Muscle layer of colon (tissue), 2 donors: ENCODE data around the gene CACNB2.

ENCODE experiments used
- H3K27ac ChIP-seq: one replicate; pipeline ENCODE4 v1.7.0; 2013; ENCODE audit warnings: low read depth, mild to moderate bottlenecking, low read length, moderate library complexity
- H3K27me3 ChIP-seq, 2 donors: one replicate each; pipeline ENCODE4 v1.7.0; 2013; ENCODE audit warnings: low read length in 2 of 2, mild to moderate bottlenecking in 2 of 2; ENCODE audit not compliant: insufficient read depth in 2 of 2, control insufficient read depth in 1 of 2
- H3K36me3 ChIP-seq: one replicate; pipeline ENCODE4 v1.7.0; 2013; ENCODE audit warnings: mild to moderate bottlenecking, low read length; ENCODE audit not compliant: insufficient read depth
- H3K4me1 ChIP-seq: one replicate; pipeline ENCODE4 v1.7.0; 2013; ENCODE audit warnings: mild to moderate bottlenecking, low read length; ENCODE audit not compliant: insufficient read depth
- H3K4me3 ChIP-seq, 2 donors: one replicate each; pipeline ENCODE4 v1.7.0; 2013; ENCODE audit warnings: low read length in 2 of 2, low read depth in 1 of 2, mild to moderate bottlenecking in 1 of 2, moderate library complexity in 1 of 2
- H3K9ac ChIP-seq: one replicate; pipeline ENCODE4 v1.7.0; 2013; ENCODE audit warnings: low read length
- H3K9me3 ChIP-seq: one replicate; pipeline ENCODE4 v1.7.0; 2013; ENCODE audit warnings: mild to moderate bottlenecking, low read length
- donor health status: abdominal sarcoma.
- donor health status: Adenocarcinoma of cecum.

The CACNB2 gene

DNA sequence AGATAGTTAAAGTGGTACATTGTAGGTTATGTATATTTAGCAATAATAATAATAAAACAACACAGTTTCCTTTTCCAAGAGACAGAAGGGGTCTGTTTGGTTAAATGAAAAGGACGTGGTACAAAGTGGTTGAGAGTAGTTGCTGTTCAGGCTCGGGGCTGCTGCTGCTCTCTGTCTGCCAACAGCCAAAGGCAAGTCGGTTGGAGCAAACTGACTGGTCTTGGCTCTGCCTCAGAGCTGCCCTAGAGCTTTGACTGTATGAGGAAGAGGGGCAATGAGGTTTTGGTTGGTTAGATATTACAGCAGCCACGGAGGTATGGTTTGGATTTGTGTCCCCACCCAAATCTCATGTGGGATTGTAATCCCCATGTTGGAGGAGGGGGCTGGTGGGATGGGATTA lies 95.3 kb downstream of the CACNB2 start:
- Histone ChIP-seq H3K36me3 (no peaks in the 10 kb centered on the region), H3K4me3 (no peak overlapping the region), H3K4me1 (peaks cover 10% of the 10 kb centered on the region), H3K27ac (no peak overlapping the region), H3K9me3 (no peaks in the 10 kb centered on the region), H3K27me3 (no peaks in the 10 kb centered on the region), H3K9ac (no peak overlapping the region)

DNA sequence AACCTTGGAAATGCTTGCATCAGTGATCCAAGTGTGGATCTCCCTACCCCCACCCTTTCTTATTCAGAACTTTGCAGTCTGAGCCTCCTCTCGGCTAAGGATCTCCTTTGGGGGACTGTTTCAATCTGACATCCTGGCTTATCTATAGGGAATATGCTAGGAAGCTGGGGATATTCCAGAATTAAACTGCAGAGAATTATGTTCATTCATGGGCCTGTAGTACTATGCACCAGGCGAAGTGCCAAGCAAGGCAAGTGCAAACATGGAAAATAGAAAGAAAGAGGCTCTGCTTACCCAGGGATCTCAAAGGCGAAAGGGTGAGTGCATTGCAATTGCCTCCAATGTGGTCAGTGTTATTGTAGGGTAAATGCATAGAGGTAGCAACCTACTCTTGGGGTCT lies 96.5 kb downstream of the CACNB2 start:
- Histone ChIP-seq H3K9me3 (no peaks in the 10 kb centered on the region), H3K4me1 (peaks cover 10% of the 10 kb centered on the region), H3K27me3 (no peaks in the 10 kb centered on the region), H3K36me3 (no peaks in the 10 kb centered on the region), H3K9ac (no peak overlapping the region), H3K27ac (no peak overlapping the region), H3K4me3 (no peak overlapping the region)

DNA sequence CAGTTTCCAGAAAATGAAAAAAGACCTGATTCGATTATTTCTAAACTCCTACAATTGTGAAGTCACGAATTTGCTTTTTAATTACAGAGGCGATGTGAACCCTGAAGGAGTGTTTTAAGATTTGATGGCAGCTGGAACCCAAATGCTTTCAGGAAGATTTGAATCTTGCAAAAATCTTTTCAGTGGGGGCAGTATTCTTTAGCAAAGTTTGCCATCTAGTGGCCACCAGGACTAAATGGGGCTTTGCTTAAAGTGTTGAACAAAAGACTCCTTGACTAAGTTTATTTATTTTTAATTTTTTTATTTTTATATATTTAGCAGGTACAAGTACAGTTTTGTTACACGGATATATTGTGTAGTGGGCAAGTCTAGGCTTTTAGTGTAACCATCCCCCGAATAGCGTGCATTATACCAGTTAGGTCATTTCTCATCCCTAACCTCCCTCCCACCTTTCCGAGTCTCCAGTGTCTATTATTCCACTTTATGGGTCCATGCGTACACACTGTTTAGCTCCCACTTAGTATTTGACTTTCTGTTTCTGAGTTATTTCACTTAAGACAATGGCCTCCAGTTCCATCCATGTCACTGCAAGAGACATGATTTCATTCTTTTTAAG lies 98.8 kb downstream of the CACNB2 start:
- Histone ChIP-seq H3K27ac (no peak overlapping the region), H3K36me3 (no peaks in the 10 kb centered on the region)

DNA sequence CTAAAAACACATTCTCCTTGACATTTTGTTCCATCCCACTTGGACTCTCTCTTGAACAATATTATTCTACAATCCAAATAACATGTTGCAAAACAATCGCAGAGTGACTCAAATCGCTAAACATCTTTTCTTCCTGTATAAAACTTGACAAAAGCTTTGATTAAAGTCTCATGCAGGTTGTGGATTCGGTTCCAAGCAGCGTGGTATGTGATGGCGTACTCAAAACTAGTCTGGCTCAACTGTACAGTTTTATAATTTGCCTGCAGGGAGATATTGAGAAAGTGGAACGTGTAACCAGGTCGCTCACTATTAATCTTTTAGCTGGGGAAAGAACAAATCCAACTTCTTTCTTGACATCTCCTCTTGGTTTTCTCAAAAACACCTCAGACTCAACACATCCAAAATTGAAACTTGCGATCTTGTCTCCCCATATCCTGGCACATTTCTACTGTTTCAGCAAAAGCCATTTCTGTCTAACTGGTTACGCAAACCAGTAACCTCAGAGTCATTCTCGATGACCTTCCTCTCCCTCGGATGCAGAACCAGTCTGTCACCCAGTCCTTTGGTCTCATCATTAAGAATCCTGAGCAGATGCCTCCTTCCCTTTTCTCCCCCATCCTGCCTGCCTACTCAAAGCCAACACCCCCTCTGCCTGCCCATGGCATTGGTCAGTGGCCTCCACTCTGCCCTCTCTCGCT lies 100.1 kb downstream of the CACNB2 start:
- Histone ChIP-seq H3K36me3 (no peaks in the 10 kb centered on the region), H3K27ac (no peak overlapping the region), H3K4me1 (peaks cover 10% of the 10 kb centered on the region), H3K27me3 (no peaks in the 10 kb centered on the region), H3K9ac (no peak overlapping the region), H3K9me3 (no peaks in the 10 kb centered on the region), H3K4me3 (no peak overlapping the region)

More for the DNA sequence above, 98.8 kb downstream of the CACNB2 start:
- Histone ChIP-seq H3K4me1 (peaks cover 10% of the 10 kb centered on the region), H3K9ac (no peak overlapping the region), H3K9me3 (no peaks in the 10 kb centered on the region), H3K4me3 (no peak overlapping the region), H3K27me3 (no peaks in the 10 kb centered on the region)

DNA sequence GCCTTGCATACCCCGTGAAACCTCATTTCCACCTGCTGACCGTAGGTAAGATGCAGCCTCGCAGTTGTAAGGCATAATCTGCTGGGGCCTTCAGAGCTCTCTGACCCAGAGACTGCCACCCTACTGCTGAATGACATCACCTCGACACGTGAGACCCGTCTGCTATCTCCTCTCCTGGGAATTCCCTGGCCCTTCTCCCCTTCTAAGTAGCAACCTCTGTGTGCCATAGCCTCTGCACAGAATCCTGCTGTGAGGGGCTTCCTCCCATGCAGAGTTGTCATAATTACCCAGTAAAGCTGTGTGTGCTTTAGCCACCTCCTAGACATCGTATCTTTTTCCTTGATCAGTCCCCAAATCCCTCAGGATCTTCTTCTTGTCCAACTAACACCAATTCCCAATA lies 106.7 kb downstream of the CACNB2 start:
- no peaks in the 10 kb centered on the region for H3K9me3 ChIP-seq
- peaks cover 1% of the 10 kb centered on the region for H3K4me1 ChIP-seq
- H3K27ac ChIP-seq, result no peak overlapping the region
- H3K4me3 ChIP-seq, result no peak overlapping the region
- no peaks in the 10 kb centered on the region for H3K27me3 ChIP-seq
- H3K36me3 ChIP-seq, result no peaks in the 10 kb centered on the region
- no peak overlapping the region for H3K9ac ChIP-seq

DNA sequence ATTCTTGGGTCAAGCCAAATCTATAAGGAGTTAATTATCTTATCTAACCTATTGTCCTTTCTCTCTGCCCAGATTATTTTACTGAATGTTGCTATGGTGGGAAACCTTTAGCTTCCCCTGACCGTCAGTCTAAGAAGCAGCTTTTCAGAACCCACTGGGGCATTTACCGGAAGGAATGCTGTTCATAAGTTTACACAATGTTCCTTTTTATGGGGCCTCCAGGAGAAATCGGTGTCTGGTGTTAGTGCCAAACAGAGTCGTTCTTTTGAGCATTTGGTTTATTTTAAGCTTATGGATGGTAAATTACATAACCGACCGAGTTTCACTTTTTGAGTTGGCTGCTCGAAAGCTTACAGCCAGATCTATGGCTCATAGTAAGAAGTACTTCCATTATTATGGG lies 111.9 kb downstream of the CACNB2 start:
- H3K4me1 ChIP-seq, result peaks cover 5% of the 10 kb centered on the region
- no peak overlapping the region for H3K4me3 ChIP-seq
- H3K36me3 ChIP-seq, result no peaks in the 10 kb centered on the region
- no peaks in the 10 kb centered on the region for H3K9me3 ChIP-seq
- no peaks in the 10 kb centered on the region for H3K27me3 ChIP-seq
- no peak overlapping the region for H3K9ac ChIP-seq
- no peak overlapping the region for H3K27ac ChIP-seq

DNA sequence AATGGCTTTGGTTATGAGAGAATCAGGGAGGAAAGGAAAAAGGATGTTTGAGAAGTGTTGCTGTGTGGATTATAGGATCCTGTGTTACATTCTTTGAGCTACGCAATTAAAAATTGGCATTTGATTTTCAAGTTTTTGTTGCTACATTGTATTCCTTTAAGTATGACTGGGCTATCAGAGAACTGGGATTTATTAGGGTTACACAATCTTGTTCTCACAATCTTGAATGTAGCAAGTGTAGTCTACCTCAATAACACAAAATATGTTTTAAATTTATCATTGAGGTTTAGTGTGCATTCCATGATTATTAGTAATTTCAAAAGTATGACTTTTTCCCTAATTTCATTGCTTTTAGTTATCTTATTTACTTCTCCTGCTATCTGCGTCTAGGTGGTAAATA lies 113.9 kb downstream of the CACNB2 start:
- H3K4me1 ChIP-seq, result peaks cover 5% of the 10 kb centered on the region
- H3K27ac ChIP-seq, result no peak overlapping the region
- H3K36me3 ChIP-seq, result no peaks in the 10 kb centered on the region
- H3K9ac ChIP-seq, result no peak overlapping the region
- H3K27me3 ChIP-seq, result no peaks in the 10 kb centered on the region
- no peaks in the 10 kb centered on the region for H3K9me3 ChIP-seq
- no peak overlapping the region for H3K4me3 ChIP-seq

DNA sequence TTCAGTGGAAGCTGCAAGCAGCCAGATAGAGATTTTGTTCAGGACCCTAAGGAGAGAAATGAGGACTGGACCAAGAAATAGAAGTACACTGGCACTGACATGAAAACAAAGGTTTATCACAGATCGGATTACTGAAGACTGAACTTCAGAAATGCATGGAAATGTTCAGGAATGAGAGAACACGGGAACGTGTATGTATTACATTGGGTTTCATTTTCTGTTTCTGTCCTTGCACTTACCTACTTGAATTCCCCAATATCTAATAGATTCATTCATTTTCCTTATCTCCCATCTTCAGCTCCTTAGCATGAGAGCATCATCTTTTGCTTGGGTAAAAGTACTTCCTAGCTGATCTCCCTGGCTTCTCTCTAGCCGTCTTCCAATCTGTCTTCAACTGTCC lies 114.5 kb downstream of the CACNB2 start:
- Histone ChIP-seq H3K9me3 (no peaks in the 10 kb centered on the region), H3K4me1 (peaks cover 5% of the 10 kb centered on the region), H3K27ac (no peak overlapping the region), H3K36me3 (no peaks in the 10 kb centered on the region), H3K9ac (no peak overlapping the region), H3K4me3 (no peak overlapping the region), H3K27me3 (no peaks in the 10 kb centered on the region)

DNA sequence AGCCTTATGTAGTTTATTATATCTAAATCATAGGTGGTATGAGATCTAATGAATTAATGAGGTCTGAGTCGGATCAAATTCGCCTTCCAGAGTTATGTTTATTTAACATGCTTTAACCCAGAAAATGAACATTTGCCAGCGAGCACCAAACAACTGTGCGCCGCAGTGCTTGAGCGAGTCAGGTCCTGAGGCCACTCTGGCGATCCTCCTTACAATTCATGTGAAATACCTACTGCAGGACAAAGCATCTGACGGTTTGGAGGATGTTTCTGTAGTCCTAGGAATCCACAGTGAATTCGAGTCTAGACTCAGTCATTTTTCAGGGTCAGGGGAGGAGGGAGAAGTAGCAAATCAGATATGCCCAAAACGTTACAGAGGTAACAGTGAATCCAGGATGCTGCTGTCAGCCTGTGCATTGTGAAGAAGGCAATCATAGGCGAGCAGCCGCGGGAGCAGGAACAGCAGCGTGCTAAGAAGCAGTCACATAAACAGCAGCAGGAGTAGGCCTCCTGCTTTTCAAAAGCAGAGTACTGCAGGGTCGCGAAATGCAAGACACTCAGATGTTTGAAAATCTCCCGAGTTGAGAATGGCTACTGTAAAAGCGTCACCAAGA lies 120.2 kb downstream of the CACNB2 start:
- H3K36me3 ChIP-seq, result no peaks in the 10 kb centered on the region
- H3K4me1 ChIP-seq, result peaks cover 13% of the 10 kb centered on the region
- H3K4me3 ChIP-seq, result no peak overlapping the region

DNA sequence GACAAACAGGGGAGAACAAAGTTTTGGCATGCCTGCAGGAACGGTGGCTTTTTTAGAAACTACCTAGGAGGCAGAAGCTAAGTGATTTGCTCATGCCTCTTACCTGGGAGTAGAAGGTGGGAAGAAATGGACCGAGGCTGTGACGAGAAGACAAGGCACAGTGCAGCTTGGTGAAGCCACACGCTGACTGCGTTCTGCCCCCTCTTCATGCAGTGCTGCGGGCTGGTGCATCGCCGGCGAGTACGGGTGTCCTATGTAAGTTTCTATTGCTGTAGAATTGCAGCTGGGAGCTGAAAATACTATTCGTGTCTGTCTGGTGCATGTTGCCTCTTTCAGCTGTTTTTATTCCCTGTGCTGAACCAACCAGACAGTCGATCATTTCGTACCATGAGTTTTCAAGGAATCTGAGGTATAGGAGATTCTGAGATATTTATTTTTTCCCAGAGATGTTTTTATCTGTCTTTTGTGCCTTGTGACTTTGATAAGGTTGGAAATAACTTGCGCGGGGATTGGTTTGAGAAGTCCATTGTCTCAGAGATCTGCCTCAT lies 120.9 kb downstream of the CACNB2 start:
- no peaks in the 10 kb centered on the region for H3K36me3 ChIP-seq
- peaks cover 13% of the 10 kb centered on the region for H3K4me1 ChIP-seq
- H3K9me3 ChIP-seq, result no peaks in the 10 kb centered on the region
- H3K9ac ChIP-seq, result no peak overlapping the region
- H3K27ac ChIP-seq, result no peak overlapping the region
- H3K4me3 ChIP-seq, result no peak overlapping the region
- H3K27me3 ChIP-seq, result no peaks in the 10 kb centered on the region

More for the DNA sequence above, 120.2 kb downstream of the CACNB2 start:
- no peaks in the 10 kb centered on the region for H3K27me3 ChIP-seq
- no peaks in the 10 kb centered on the region for H3K9me3 ChIP-seq
- H3K27ac ChIP-seq, result no peak overlapping the region
- no peak overlapping the region for H3K9ac ChIP-seq

DNA sequence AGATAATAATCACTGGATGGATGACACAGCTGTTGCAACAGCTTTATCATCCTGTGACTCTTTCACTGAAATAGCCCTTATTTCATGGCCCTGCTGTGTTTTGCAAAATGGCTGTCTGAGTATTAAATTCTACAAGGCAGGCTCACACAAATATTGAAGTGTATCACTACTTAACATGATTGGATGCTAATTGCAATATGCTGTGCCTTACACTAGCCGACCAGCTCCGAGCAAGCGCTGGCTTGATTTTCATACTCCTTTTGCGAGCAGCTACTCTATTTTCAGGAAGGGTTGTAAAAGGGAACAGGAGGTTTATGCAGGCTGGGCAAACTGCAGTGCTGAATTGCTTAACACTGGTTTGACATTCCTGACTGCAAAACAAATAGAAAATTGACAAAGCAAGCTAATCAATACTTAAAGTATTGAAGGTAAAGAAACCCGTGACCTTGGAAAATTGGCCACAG lies 121.6 kb downstream of the CACNB2 start:
- Histone ChIP-seq H3K4me1 (peaks cover 13% of the 10 kb centered on the region), H3K9ac (no peak overlapping the region), H3K27ac (no peak overlapping the region)

More for the DNA sequence above, 121.6 kb downstream of the CACNB2 start:
- no peaks in the 10 kb centered on the region for H3K27me3 ChIP-seq
- H3K36me3 ChIP-seq, result no peaks in the 10 kb centered on the region
- no peak overlapping the region for H3K4me3 ChIP-seq
- H3K9me3 ChIP-seq, result no peaks in the 10 kb centered on the region
